GM23248 (cell line): ENCODE results near the gene UBR3.

ENCODE experiments used
- EZH2 ChIP-seq: fragments of 200-600 bp; sonication (generic); IDR thresholded peaks from 2 replicates; pipeline ENCODE4 v1.6.1; 2018; ENCODE audit warnings: antibody characterized with exemption, mild to moderate bottlenecking; ENCODE audit not compliant: insufficient read depth, poor library complexity, severe bottlenecking
- EZH2phosphoT487 ChIP-seq: fragments of 200-600 bp; sonication (generic); IDR thresholded peaks from 2 replicates; pipeline ENCODE4 v1.6.1; 2018; ENCODE audit warnings: antibody characterized with exemption, moderate library complexity, mild to moderate bottlenecking, low read depth; ENCODE audit not compliant: insufficient read depth

DNA sequence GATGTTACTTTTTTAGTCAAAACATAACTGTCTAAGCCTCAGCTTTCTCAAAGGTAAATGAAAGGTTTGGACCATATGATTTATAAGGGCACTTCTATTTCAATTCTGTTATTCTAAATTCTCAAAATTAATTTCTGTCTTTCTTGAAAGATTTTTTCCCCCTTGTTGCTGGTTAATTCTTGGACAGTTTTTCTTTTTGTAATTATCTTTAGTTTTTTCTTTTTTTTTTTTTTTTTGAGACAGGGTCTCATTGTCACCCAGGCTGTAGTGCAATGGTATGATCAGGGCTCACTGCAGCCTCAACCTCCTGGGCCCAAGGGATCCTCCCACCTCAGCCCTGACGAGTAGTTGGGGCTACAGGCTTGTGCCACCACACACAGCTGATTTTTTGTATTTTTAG is 229.6 kb downstream of the UBR3 start:
- TF ChIP-seq EZH2 = no peak
- no peak for TF ChIP-seq EZH2phosphoT487
